Endothelial cell of umbilical vein (primary cell): Measurements from ENCODE around the gene CELF2. TPM values are rescaled to one million over a fixed set of nuclear protein-coding genes. Genes with fewer than 3 reads are reported as not detected.
A peak's percentile ranks its signal among the peaks of the same experiment; 100 is the strongest.

ENCODE experiments used
- BruUV-seq: library from RNA; stranded (reverse); fragments of 400-500 nt; replicated peaks from 2 replicates; lab custom pipeline; 2021; lab: Mats Ljungman, UMichigan
- CTCF ChIA-PET: fragments of 300-600, 350-600 bp; sonication (Branson Sonifier 250); formaldehyde crosslinking; loops from one replicate; lab custom pipeline; 2021; ENCODE audit warnings: antibody characterized with exemption, inconsistent platforms; lab: Charles Lee
- POLR2A ChIA-PET: fragments of 300-600, 350-600 bp; sonication (Branson Sonifier 250); formaldehyde crosslinking; loops from one replicate; lab custom pipeline; 2021; ENCODE audit warnings: antibody characterized with exemption, inconsistent platforms; lab: Charles Lee
- DNase-seq: peaks from one replicate; pipeline ENCODE4 v3.0.0-alpha.2; 2011; ENCODE audit warnings: low read depth, low spot score
- FAIRE-seq: peaks from 2 replicates; lab custom pipeline; 2011; peaks lifted over from hg19 to GRCh38; lab: Jason Lieb, UNC
- H2AFZ ChIP-seq: 2 replicates; pipeline ENCODE4 v1.6.0; 2012; ENCODE audit warnings: low read depth, low read length, control low read depth, inconsistent platforms
- H3K27ac ChIP-seq: 2 replicates; pipeline ENCODE4 v1.5.1; 2011; ENCODE audit warnings: low read depth, mild to moderate bottlenecking, control low read depth, low read length, moderate library complexity; ENCODE audit not compliant: insufficient read depth
- H3K27me3 ChIP-seq, 2 experiments: 2 replicates each; pipeline versions ENCODE4 v1.6.0 to v1.6.1; 2011; ENCODE audit warnings: low read length in 2 of 2, mixed read lengths in 1 of 2; ENCODE audit not compliant: control insufficient read depth in 2 of 2, insufficient read depth in 2 of 2
- H3K36me3 ChIP-seq, 2 experiments: 2 replicates in 1 of 2; 3 replicates in 1 of 2; pipeline ENCODE4 v1.5.1; 2011; ENCODE audit warnings: low read length in 2 of 2, mild to moderate bottlenecking in 1 of 2, moderate library complexity in 1 of 2; ENCODE audit not compliant: control insufficient read depth in 2 of 2, insufficient read depth in 2 of 2; ENCODE audit errors: extremely low read depth in 1 of 2
- H3K4me1 ChIP-seq: 3 replicates; pipeline ENCODE4 v1.5.1; 2011; ENCODE audit warnings: mild to moderate bottlenecking, low read length; ENCODE audit not compliant: control insufficient read depth, insufficient read depth; ENCODE audit errors: extremely low read depth
- H3K4me2 ChIP-seq: 2 replicates; pipeline ENCODE4 v1.6.1; 2011; ENCODE audit warnings: low read length, control low read depth, mixed read lengths; ENCODE audit not compliant: insufficient read depth
- H3K4me3 ChIP-seq, 3 experiments: fragments of 200-600 bp in 1 of 3; sonication (generic), shearing (Covaris generic) in 1 of 3; replicated peaks in 1 of 3; 2 replicates each; pipeline ENCODE4 v1.5.1; 2011 to 2016; ENCODE audit warnings: control low read depth in 3 of 3, low read length in 3 of 3, mild to moderate bottlenecking in 2 of 3, inconsistent platforms in 1 of 3, low read depth in 1 of 3, moderate library complexity in 1 of 3; ENCODE audit not compliant: insufficient read depth in 1 of 3
- H3K79me2 ChIP-seq: 2 replicates; pipeline ENCODE4 v1.6.0; 2012; ENCODE audit warnings: low read length, inconsistent platforms; ENCODE audit not compliant: control insufficient read depth, insufficient read depth
- H3K9ac ChIP-seq: replicated peaks from 2 replicates; pipeline ENCODE3; 2011; ENCODE audit warnings: low read length, control low read depth; ENCODE audit not compliant: insufficient read depth; ENCODE audit errors: extremely low read depth
- H3K9me1 ChIP-seq: replicated peaks from 3 replicates; pipeline ENCODE4 v1.6.0; 2011; ENCODE audit warnings: mild to moderate bottlenecking, low read length; ENCODE audit not compliant: control insufficient read depth, insufficient read depth; ENCODE audit errors: extremely low read depth
- H3K9me3 ChIP-seq: replicated peaks from 2 replicates; pipeline ENCODE4 v1.5.1; 2012; ENCODE audit warnings: low read length, inconsistent platforms; ENCODE audit not compliant: control insufficient read depth, insufficient read depth
- H4K20me1 ChIP-seq: replicated peaks from 2 replicates; pipeline ENCODE3; 2011; ENCODE audit warnings: mild to moderate bottlenecking, low read length; ENCODE audit not compliant: control insufficient read depth, insufficient read depth; ENCODE audit errors: extremely low read depth
- EZH2 ChIP-seq: IDR thresholded peaks from 2 replicates; pipeline ENCODE4 v1.6.1; 2012; ENCODE audit warnings: borderline replicate concordance, low read depth, mild to moderate bottlenecking, moderate library complexity, low read length, inconsistent platforms; ENCODE audit not compliant: severe bottlenecking
- FOS ChIP-seq: IDR thresholded peaks from 2 replicates; pipeline ENCODE4 v1.6.1; 2011; ENCODE audit warnings: mild to moderate bottlenecking, low read length, moderate library complexity, borderline replicate concordance; ENCODE audit not compliant: insufficient read depth
- GATA2 ChIP-seq: IDR thresholded peaks from 2 replicates; pipeline ENCODE4 v1.7.0; 2011; ENCODE audit warnings: low read depth, mild to moderate bottlenecking, moderate library complexity, mixed read lengths, low read length; ENCODE audit not compliant: insufficient read length, insufficient read depth
- JUN ChIP-seq: IDR thresholded peaks from 2 replicates; pipeline ENCODE4 v1.6.1; 2011; ENCODE audit warnings: borderline replicate concordance, low read depth; ENCODE audit not compliant: insufficient read length, insufficient read depth
- MYC ChIP-seq: IDR thresholded peaks from one replicate; pipeline ENCODE4 v1.6.1; 2011; ENCODE audit warnings: mild to moderate bottlenecking, low read depth, low read length
- POLR2A ChIP-seq: IDR thresholded peaks from 2 replicates; pipeline ENCODE4 v1.6.1; 2012; ENCODE audit warnings: low read depth, mild to moderate bottlenecking, control low read depth, low read length
- POLR2AphosphoS5 ChIP-seq: IDR thresholded peaks from 2 replicates; pipeline ENCODE4 v1.6.1; 2012; ENCODE audit warnings: low read depth, mild to moderate bottlenecking, control low read depth, low read length, moderate library complexity; ENCODE audit not compliant: insufficient read depth
- dilution Hi-C: fragments of 300-500 bp; cut with MboI; formaldehyde crosslinking; loops from one replicate; pipeline ENCODE4 v1.15.0; 2019; ENCODE audit warnings: low sequenced_read_pairs; ENCODE audit not compliant: extremely low pct_ligation_motif_present
- intact Hi-C: fragments of 100-400 bp; cut with micrococcal nuclease; formaldehyde crosslinking; loops from one replicate; pipeline ENCODE4 v1.10.0; 2022
- polyA plus RNA-seq, 4 experiments: library from polyadenylated mRNA; depleted of rRNA in 3 of 4; stranded (reverse) in 3 of 4; unstranded in 1 of 4; fragments of >200 nt; gene quantifications; 2 replicates each; pipeline versions ENCODE4 v1.2.1 to v1.2.3, GENCODE V29; 2011 to 2012; ENCODE audit warnings: missing spikeins in 1 of 4
- total RNA-seq: library from RNA; stranded (reverse); gene quantifications from 2 replicates; pipeline ENCODE4 v1.2.3, GENCODE V29; 2021
- TF ChIP-seq, protein P1 (sequence below): IDR thresholded peaks from 2 replicates; pipeline ENCODE4 v1.6.1; 2011; ENCODE audit not compliant: insufficient read depth, insufficient read length
- TF ChIP-seq, protein P2 (sequence below), 2 donors: IDR thresholded peaks; 1 replicate in 1 of 2; 2 replicates in 1 of 2; pipeline ENCODE4 v1.5.1; 2011; ENCODE audit warnings: low read length in 2 of 2, mild to moderate bottlenecking in 2 of 2, moderate library complexity in 2 of 2, control low read depth in 1 of 2, inconsistent platforms in 1 of 2, low read depth in 1 of 2; ENCODE audit not compliant: insufficient read depth in 1 of 2; ENCODE audit errors: extremely low read depth in 1 of 2

The CELF2 gene
- total and polyA plus RNA-seq, 2 donors (not counting 3 experiments of a cell fraction or from before 2014, with no cell fraction given), result 21.6 to 42.6 TPM

DNA sequence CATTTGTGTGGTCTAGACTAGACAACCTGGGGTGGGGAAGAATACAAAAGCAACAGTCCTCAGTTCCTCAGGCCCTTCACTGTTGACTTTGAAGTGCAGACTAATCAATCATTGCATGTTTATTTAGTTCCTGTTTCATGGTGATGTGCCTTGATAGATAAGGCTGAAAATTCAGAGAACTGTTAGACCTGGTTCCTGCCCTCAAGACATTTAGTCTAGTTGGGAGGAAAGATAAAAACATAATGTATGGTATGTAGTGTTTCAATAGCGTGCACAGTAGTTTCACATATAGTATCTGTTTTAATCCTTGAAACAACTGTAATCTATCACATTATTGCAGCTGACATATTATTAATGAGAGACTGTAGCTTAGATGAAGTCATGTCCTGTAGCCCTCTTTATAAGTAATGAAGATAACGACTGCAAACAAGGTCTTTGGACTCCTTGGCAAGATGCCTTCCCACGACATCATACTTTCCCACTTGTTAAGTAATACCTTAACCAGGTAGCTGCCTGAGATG, 124.0 kb downstream of the CELF2 start:
- Histone ChIP-seq H3K4me3 (no peak overlapping the region), H3K36me3 (no peaks in the 10 kb centered on the region), H3K4me1 (peaks cover 13% of the 10 kb centered on the region), H3K27me3 (no peaks in the 10 kb centered on the region), H3K9ac (no peak overlapping the region), H3K79me2 (no peaks in the 10 kb centered on the region), H3K27ac (no peak overlapping the region), H3K4me2 (no peak overlapping the region), H3K9me3 (no peaks in the 10 kb centered on the region), H4K20me1 (no peaks in the 10 kb centered on the region), H3K9me1 (no peaks in the 10 kb centered on the region), H2AFZ (no peak overlapping the region)
- TF ChIP-seq, protein P1, sequence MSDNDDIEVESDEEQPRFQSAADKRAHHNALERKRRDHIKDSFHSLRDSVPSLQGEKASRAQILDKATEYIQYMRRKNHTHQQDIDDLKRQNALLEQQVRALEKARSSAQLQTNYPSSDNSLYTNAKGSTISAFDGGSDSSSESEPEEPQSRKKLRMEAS, result no peak
- TF ChIP-seq, protein P2, sequence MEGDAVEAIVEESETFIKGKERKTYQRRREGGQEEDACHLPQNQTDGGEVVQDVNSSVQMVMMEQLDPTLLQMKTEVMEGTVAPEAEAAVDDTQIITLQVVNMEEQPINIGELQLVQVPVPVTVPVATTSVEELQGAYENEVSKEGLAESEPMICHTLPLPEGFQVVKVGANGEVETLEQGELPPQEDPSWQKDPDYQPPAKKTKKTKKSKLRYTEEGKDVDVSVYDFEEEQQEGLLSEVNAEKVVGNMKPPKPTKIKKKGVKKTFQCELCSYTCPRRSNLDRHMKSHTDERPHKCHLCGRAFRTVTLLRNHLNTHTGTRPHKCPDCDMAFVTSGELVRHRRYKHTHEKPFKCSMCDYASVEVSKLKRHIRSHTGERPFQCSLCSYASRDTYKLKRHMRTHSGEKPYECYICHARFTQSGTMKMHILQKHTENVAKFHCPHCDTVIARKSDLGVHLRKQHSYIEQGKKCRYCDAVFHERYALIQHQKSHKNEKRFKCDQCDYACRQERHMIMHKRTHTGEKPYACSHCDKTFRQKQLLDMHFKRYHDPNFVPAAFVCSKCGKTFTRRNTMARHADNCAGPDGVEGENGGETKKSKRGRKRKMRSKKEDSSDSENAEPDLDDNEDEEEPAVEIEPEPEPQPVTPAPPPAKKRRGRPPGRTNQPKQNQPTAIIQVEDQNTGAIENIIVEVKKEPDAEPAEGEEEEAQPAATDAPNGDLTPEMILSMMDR (IDR thresholded peaks at IDR 0.05; ENCODE audit: extremely low read depth in 1 of 2, insufficient read depth in 1 of 2, low read depth in 1 of 2, low read length in 2 of 2), result no peak
- no peak for TF ChIP-seq MYC
- no peak for TF ChIP-seq EZH2
- TF ChIP-seq POLR2AphosphoS5, result no peak
- TF ChIP-seq POLR2A, result no peak
- TF ChIP-seq JUN, result no peak
- no peak for TF ChIP-seq FOS
- TF ChIP-seq GATA2, result no peak
- peak; percentile 86 for DNase-seq
- BruUV-seq, result no TSS peak
- FAIRE-seq, result no peak
- intact Hi-C loops (no loop called here), dilution Hi-C loops (no loop called here)
- ChIA-PET CTCF (interaction anchor here (0.7 kb wide), 1 partner anchor 135 kb away, joined by 3 read pairs; no protein-coding TSS in a partner anchor), POLR2A (no interaction called here)
